IMR-90 (cell line): Measurements from ENCODE around the gene NGEF. TPM values are rescaled to one million over a fixed set of nuclear protein-coding genes. Genes with fewer than 3 reads are reported as not detected.

Source experiments
- ATAC-seq: fragments of 200-7000 bp; cut with Tn5 transposase; 2 replicates; pipeline ENCODE4 v1.9.1; 2020; ENCODE audit warnings: low read depth, mild to moderate bottlenecking, moderate library complexity
- BruUV-seq: library from RNA; stranded (reverse); fragments of 400-500 nt; replicated peaks from 2 replicates; lab custom pipeline; 2021; lab: Mats Ljungman, UMichigan
- CTCF ChIA-PET: fragments of 300-600 bp; formaldehyde crosslinking; extraction: SDS; loops from one replicate; lab custom pipeline; 2021; ENCODE audit warnings: antibody characterized with exemption; lab: Yijun Ruan, JAX
- POLR2A ChIA-PET: fragments of 300-600 bp; sonication (Branson Sonifier 250); formaldehyde crosslinking; loops from one replicate; lab custom pipeline; 2022; ENCODE audit warnings: antibody characterized with exemption; ENCODE audit not compliant: unreplicated experiment; lab: Charles Lee
- DNase-seq: peaks from one replicate; pipeline ENCODE4 v3.0.0; 2013
- H2AFZ ChIP-seq: replicated peaks from 2 replicates; pipeline ENCODE3; 2013; ENCODE audit warnings: low read length, mild to moderate bottlenecking; ENCODE audit not compliant: poor library complexity
- H2AK5ac ChIP-seq: 2 replicates; pipeline ENCODE4 v1.6.1; 2013; ENCODE audit warnings: low read depth, low read length, inconsistent platforms
- H2AK9ac ChIP-seq: replicated peaks from 2 replicates; pipeline ENCODE3; 2013; ENCODE audit warnings: mild to moderate bottlenecking, low read depth, low read length, moderate library complexity; ENCODE audit not compliant: poor library complexity
- H2BK120ac ChIP-seq: 2 replicates; pipeline ENCODE4 v1.6.1; 2013; ENCODE audit warnings: low read depth, low read length, inconsistent platforms
- H2BK15ac ChIP-seq: 3 replicates; pipeline ENCODE4 v1.6.1; 2013; ENCODE audit warnings: low read depth, low read length, inconsistent platforms
- H2BK20ac ChIP-seq: 2 replicates; pipeline ENCODE4 v1.6.1; 2013; ENCODE audit warnings: low read depth, mild to moderate bottlenecking, inconsistent platforms, low read length, moderate library complexity
- H2BK5ac ChIP-seq: 2 replicates; pipeline ENCODE4 v1.6.1; 2013; ENCODE audit warnings: mild to moderate bottlenecking, low read depth, low read length, inconsistent platforms; ENCODE audit not compliant: poor library complexity, severe bottlenecking
- H3K14ac ChIP-seq: replicated peaks from 2 replicates; pipeline ENCODE4 v1.6.1; 2013; ENCODE audit warnings: low read depth, low read length, inconsistent platforms
- H3K18ac ChIP-seq: 2 replicates; pipeline ENCODE4 v1.6.1; 2013; ENCODE audit warnings: low read depth, low read length, control low read depth
- H3K23ac ChIP-seq: 2 replicates; pipeline ENCODE4 v1.6.1; 2013; ENCODE audit warnings: low read depth, low read length, inconsistent platforms
- H3K27ac ChIP-seq: 2 replicates; pipeline ENCODE4 v1.5.1; 2013; ENCODE audit warnings: mild to moderate bottlenecking, control low read depth, low read length; ENCODE audit not compliant: insufficient read depth
- H3K27me3 ChIP-seq: 2 replicates; pipeline ENCODE4 v1.6.1; 2013; ENCODE audit warnings: low read length; ENCODE audit not compliant: control insufficient read depth, insufficient read depth
- H3K36me3 ChIP-seq: 2 replicates; pipeline ENCODE4 v1.6.1; 2013; ENCODE audit warnings: low read length, mixed read lengths; ENCODE audit not compliant: control insufficient read depth, insufficient read depth
- H3K4ac ChIP-seq: 2 replicates; pipeline ENCODE4 v1.6.1; 2013; ENCODE audit warnings: low read depth, low read length, inconsistent platforms
- H3K4me1 ChIP-seq: 2 replicates; pipeline ENCODE4 v1.6.1; 2013; ENCODE audit warnings: low read length, mixed read lengths; ENCODE audit not compliant: control insufficient read depth, insufficient read depth
- H3K4me2 ChIP-seq: 2 replicates; pipeline ENCODE4 v1.6.1; 2013; ENCODE audit warnings: low read depth, mild to moderate bottlenecking, control low read depth, low read length, moderate library complexity
- H3K4me3 ChIP-seq: 2 replicates; pipeline ENCODE4 v1.5.1; 2013; ENCODE audit warnings: low read depth, mild to moderate bottlenecking, control low read depth, low read length, moderate library complexity; ENCODE audit not compliant: insufficient read depth
- H3K56ac ChIP-seq: 2 replicates; pipeline ENCODE4 v1.6.1; 2013; ENCODE audit warnings: low read length, inconsistent platforms; ENCODE audit not compliant: insufficient read depth; ENCODE audit errors: extremely low read depth
- H3K79me1 ChIP-seq, 2 experiments: 2 replicates each; pipeline ENCODE4 v1.6.1; 2013; ENCODE audit warnings: low read length in 2 of 2, inconsistent platforms in 1 of 2, low read depth in 1 of 2
- H3K9ac ChIP-seq: 2 replicates; pipeline ENCODE4 v1.6.1; 2013; ENCODE audit warnings: low read depth, low read length, control low read depth
- H3K9me1 ChIP-seq: 2 replicates; pipeline ENCODE4 v1.6.1; 2013; ENCODE audit warnings: low read length, inconsistent platforms; ENCODE audit not compliant: insufficient read depth
- H3K9me3 ChIP-seq: 2 replicates; pipeline ENCODE4 v1.6.1; 2013; ENCODE audit warnings: low read length; ENCODE audit not compliant: control insufficient read depth, insufficient read depth
- H4K20me1 ChIP-seq: 2 replicates; pipeline ENCODE4 v1.6.1; 2013; ENCODE audit warnings: low read length, inconsistent platforms; ENCODE audit not compliant: insufficient read depth
- H4K5ac ChIP-seq: 2 replicates; pipeline ENCODE4 v1.6.1; 2013; ENCODE audit warnings: mild to moderate bottlenecking, low read depth, low read length, control low read depth
- H4K8ac ChIP-seq, 2 experiments: 2 replicates each; pipeline ENCODE4 v1.6.1; 2013; ENCODE audit warnings: low read depth in 2 of 2, low read length in 2 of 2, control low read depth in 1 of 2, inconsistent platforms in 1 of 2
- H4K91ac ChIP-seq: 2 replicates; pipeline ENCODE4 v1.6.1; 2013; ENCODE audit warnings: low read depth, low read length, inconsistent platforms; ENCODE audit not compliant: insufficient read depth
- CHD1 ChIP-seq: IDR thresholded peaks from 2 replicates; pipeline ENCODE4 v1.6.1; 2012; ENCODE audit warnings: low read depth, low read length, improper control_type of control experiment
- ELK1 ChIP-seq: fragments of 150-350 bp; IDR thresholded peaks from 2 replicates; pipeline ENCODE4 v1.6.1; 2016; ENCODE audit warnings: low read depth, mild to moderate bottlenecking, low read length, moderate library complexity, borderline replicate concordance
- FOS ChIP-seq: fragments of 150-350 bp; IDR thresholded peaks from 2 replicates; pipeline ENCODE4 v1.6.1; 2016; ENCODE audit warnings: low read depth, low read length
- MAZ ChIP-seq: IDR thresholded peaks from 2 replicates; pipeline ENCODE4 v1.6.1; 2012; ENCODE audit warnings: low read depth, mild to moderate bottlenecking, low read length, improper control_type of control experiment, moderate library complexity, borderline replicate concordance
- NFE2L2 ChIP-seq: fragments of 150-350 bp; IDR thresholded peaks from 2 replicates; pipeline ENCODE4 v1.6.1; 2016; ENCODE audit warnings: low read depth, mild to moderate bottlenecking, low read length
- POLR2A ChIP-seq: IDR thresholded peaks from 2 replicates; pipeline ENCODE4 v1.6.1; 2012; ENCODE audit warnings: mild to moderate bottlenecking, low read depth, low read length
- RCOR1 ChIP-seq: IDR thresholded peaks from 2 replicates; pipeline ENCODE4 v1.6.1; 2012; ENCODE audit warnings: mild to moderate bottlenecking, low read length, improper control_type of control experiment; ENCODE audit not compliant: insufficient replicate concordance
- SMC3 ChIP-seq: fragments of 150-350 bp; IDR thresholded peaks from 2 replicates; pipeline ENCODE4 v1.6.1; 2016; ENCODE audit warnings: low read depth, mild to moderate bottlenecking, antibody characterized with exemption, low read length, moderate library complexity
- WGBS, 2 experiments: methylation state at CpG; one replicate each; pipeline versions ENCODE4 v1.1.5 to v1.1.7; 2013; ENCODE audit warnings: missing lambda C conversion rate in 2 of 2; ENCODE audit not compliant: insufficient read length in 1 of 2; ENCODE audit errors: extremely low coverage in 2 of 2; 5-methylcytosine and 5-hydroxymethylcytosine counted together
- dilution Hi-C: fragments of 300-500 bp; cut with HindIII; formaldehyde crosslinking; loops from one replicate; pipeline ENCODE4 v1.14.3; 2018; ENCODE audit warnings: low sequenced_read_pairs; ENCODE audit not compliant: unreplicated experiment
- in situ Hi-C: fragments of 300-500 bp; cut with MboI; formaldehyde crosslinking; loops from 3 replicates; pipeline ENCODE4 v1.14.3; 2019; ENCODE audit warnings: low sequenced_read_pairs, inconsistent platforms, mixed read lengths
- intact Hi-C: fragments of 100-400 bp; cut with micrococcal nuclease; formaldehyde crosslinking; loops from 2 replicates; pipeline ENCODE4 v1.10.0; 2022
- polyA plus RNA-seq, 3 experiments: library from polyadenylated mRNA; depleted of rRNA; stranded (reverse); fragments of >200 nt; gene quantifications; 2 replicates each; pipeline ENCODE4 v1.2.3, GENCODE V29; 2012; ENCODE audit warnings: low replicate concordance in 1 of 3
- total RNA-seq: library from RNA; depleted of rRNA; stranded (reverse); fragments of >200 nt; gene quantifications from 2 replicates; pipeline ENCODE4 v1.2.3, GENCODE V29; 2012
- TF ChIP-seq, protein P1 (sequence below): fragments of 150-350 bp; IDR thresholded peaks from 2 replicates; pipeline ENCODE4 v1.6.1; 2017; ENCODE audit warnings: mild to moderate bottlenecking, antibody characterized with exemption, low read length, low read depth

NGEF gene
- total and polyA plus RNA-seq, 2 of the 4 experiments (the other 2 are of a cell fraction) = 1.1 to 1.7 TPM

- no peaks in the 10 kb centered on the region for H3K9me3 ChIP-seq
- H3K79me1 ChIP-seq = no peaks in the 10 kb centered on the region
- intact Hi-C loops = no loop called here
- peaks cover 6% of the 10 kb centered on the region; the same call in 1 of the 2 replicates for H3K9me1 ChIP-seq
- in situ Hi-C loops = no loop called here
- H2AFZ ChIP-seq = peak overlapping the region; percentile 21
- ATAC-seq = no peak
- no peak overlapping the region for H2AK5ac ChIP-seq
- no peak overlapping the region for H3K27ac ChIP-seq
- no peak overlapping the region for H3K18ac ChIP-seq
- H3K4me3 ChIP-seq = no peak overlapping the region
- H3K9ac ChIP-seq = no peak overlapping the region
- H4K91ac ChIP-seq = no peak overlapping the region
- peaks cover 1% of the 10 kb centered on the region; the same call in 1 of the 2 replicates for H3K4me1 ChIP-seq
- H3K56ac ChIP-seq = no peak overlapping the region
- H2BK15ac ChIP-seq = no peak overlapping the region
- dilution Hi-C loops = no loop called here
- no peak overlapping the region for H3K4ac ChIP-seq
- BruUV-seq = no TSS peak
- ChIA-PET CTCF (no interaction called here), POLR2A (no interaction called here)
- no peak overlapping the region for H3K4me2 ChIP-seq
- no peak overlapping the region for H2BK5ac ChIP-seq
- H3K23ac ChIP-seq = no peak overlapping the region
- no peaks in the 10 kb centered on the region; the same call in 1 of the 2 replicates for H3K27me3 ChIP-seq
- H2BK120ac ChIP-seq = no peak overlapping the region
- H2AK9ac ChIP-seq = no peak overlapping the region
- TF ChIP-seq SMC3 (no peak), POLR2A (no peak), CHD1 (no peak), MAZ (no peak), NFE2L2 (no peak), FOS (no peak), ELK1 (no peak), RCOR1 (no peak)
- TF ChIP-seq, protein P1, sequence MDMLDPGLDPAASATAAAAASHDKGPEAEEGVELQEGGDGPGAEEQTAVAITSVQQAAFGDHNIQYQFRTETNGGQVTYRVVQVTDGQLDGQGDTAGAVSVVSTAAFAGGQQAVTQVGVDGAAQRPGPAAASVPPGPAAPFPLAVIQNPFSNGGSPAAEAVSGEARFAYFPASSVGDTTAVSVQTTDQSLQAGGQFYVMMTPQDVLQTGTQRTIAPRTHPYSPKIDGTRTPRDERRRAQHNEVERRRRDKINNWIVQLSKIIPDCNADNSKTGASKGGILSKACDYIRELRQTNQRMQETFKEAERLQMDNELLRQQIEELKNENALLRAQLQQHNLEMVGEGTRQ = no peak
- H4K8ac ChIP-seq = no peak overlapping the region
- 95% methylated on average over 12 of the region's 20 CpGs; no CpG with 5 or more reads in 1 of the 2 experiments for WGBS, 2 experiments
- no peak for DNase-seq
- H3K36me3 ChIP-seq = no peaks in the 10 kb centered on the region
- no peak overlapping the region for H3K14ac ChIP-seq
- no peak overlapping the region for H2BK20ac ChIP-seq
- H4K5ac ChIP-seq = no peak overlapping the region
- H4K20me1 ChIP-seq = no peaks in the 10 kb centered on the region
Measured at GRCh38 chr2:232892843-232893242, 120.2 kb downstream of the NGEF start.
